OCI-LY1 (cell line): ENCODE results near the gene TMEM89.

Experiments
- EZH2 ChIP-seq: fragments of 200-600 bp; sonication (generic), shearing (Covaris generic); IDR thresholded peaks from 2 replicates; pipeline ENCODE4 v1.8.0; 2017; ENCODE audit warnings: borderline replicate concordance, mixed run types, mild to moderate bottlenecking, antibody characterized with exemption, low read length, moderate library complexity, mixed read lengths
- TF ChIP-seq, protein P1 (sequence below): fragments of 200-600 bp; sonication (generic), shearing (Covaris generic); IDR thresholded peaks from 2 replicates; pipeline ENCODE4 v1.5.1; 2017; ENCODE audit warnings: mild to moderate bottlenecking, antibody characterized with exemption, low read length, moderate library complexity, mixed read lengths

DNA sequence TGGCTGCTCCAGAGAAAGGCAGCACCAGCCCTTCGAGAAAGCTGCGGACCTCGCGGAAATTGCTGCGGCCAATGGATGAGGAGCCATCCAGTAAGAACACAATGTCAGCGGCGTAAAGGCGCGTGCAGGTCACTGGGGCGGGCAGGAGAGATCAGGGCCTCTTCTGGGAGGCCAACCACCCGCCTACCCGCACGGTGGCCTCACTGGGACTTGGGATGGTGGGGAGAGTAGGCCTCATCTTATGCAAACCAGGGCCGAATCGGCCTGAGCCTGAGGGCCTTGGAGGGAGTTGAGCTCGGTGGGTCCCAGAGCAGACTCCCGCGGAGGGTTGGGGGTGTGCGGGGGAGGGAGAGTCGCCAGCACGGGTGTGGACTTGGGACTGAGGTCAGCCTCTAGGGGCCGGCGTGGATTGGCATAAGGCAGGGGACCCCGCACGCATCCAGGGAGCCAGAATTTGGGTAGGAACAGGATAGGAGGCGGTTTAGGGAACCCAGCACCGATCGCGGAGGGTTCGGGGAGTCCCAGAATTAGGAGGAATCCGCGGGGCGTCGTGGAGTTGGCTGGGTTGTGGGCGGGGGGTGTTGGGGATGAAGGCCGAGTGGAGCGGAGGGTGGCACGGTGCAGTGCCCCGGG, 27.0 kb downstream of the TMEM89 start:
- TF ChIP-seq, protein P1, sequence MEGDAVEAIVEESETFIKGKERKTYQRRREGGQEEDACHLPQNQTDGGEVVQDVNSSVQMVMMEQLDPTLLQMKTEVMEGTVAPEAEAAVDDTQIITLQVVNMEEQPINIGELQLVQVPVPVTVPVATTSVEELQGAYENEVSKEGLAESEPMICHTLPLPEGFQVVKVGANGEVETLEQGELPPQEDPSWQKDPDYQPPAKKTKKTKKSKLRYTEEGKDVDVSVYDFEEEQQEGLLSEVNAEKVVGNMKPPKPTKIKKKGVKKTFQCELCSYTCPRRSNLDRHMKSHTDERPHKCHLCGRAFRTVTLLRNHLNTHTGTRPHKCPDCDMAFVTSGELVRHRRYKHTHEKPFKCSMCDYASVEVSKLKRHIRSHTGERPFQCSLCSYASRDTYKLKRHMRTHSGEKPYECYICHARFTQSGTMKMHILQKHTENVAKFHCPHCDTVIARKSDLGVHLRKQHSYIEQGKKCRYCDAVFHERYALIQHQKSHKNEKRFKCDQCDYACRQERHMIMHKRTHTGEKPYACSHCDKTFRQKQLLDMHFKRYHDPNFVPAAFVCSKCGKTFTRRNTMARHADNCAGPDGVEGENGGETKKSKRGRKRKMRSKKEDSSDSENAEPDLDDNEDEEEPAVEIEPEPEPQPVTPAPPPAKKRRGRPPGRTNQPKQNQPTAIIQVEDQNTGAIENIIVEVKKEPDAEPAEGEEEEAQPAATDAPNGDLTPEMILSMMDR = no peak
- TF ChIP-seq EZH2 = no peak
